ENCODE data around the gene MRPL10.

The MRPL10 gene

DNA sequence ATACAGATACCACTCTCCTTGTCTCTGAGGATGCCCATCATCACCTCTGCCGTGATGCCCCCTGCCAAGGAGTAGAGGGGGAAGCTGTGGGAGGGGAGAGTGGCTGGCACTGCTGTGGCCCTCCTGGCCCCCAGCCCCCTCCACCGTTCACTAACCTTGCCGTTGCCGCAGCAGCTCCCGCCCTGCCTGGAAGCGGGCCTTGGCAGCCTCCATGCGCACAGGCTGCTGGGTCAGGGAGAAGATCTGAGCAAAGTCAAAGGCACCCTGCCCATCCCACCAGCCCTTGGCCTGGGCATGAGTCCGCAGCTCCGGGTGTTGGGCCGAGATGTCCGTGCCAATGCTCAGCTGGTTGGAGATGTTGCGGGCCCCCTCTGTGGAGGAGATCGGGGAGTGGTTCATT is 7.3 kb upstream of the MRPL10 start:
- DNase-seq (no peak), ATAC-seq (ENCODE audit: insufficient read depth, low read depth) (no peak)
- Histone ChIP-seq H3K27ac (ENCODE audit: low read length) (no peak overlapping the region), H4K20me1 (ENCODE audit: insufficient read depth, low read length) (no peaks in the 10 kb centered on the region), H3K9me3 (ENCODE audit: insufficient read depth, low read length, severe bottlenecking) (no peaks in the 10 kb centered on the region), H3K36me3 (ENCODE audit: insufficient read depth, low read length) (peaks cover 21% of the 10 kb centered on the region), H3K27me3 (ENCODE audit: insufficient read depth, low read length, poor library complexity) (no peaks in the 10 kb centered on the region), H3K4me1 (ENCODE audit: insufficient read depth, low read length) (peaks cover 28% of the 10 kb centered on the region), H3K4me2 (ENCODE audit: insufficient read depth, low read length) (no peak overlapping the region), H3K9ac (ENCODE audit: low read depth, low read length) (no peak overlapping the region), H3K4me3 (ENCODE audit: low read depth in 1 of 2, low read length in 2 of 2) (no peak overlapping the region), H2AFZ (ENCODE audit: low read depth, low read length) (no peak overlapping the region), H3K79me2 (ENCODE audit: insufficient read depth, low read length) (peaks cover 8% of the 10 kb centered on the region)
- TF ChIP-seq, protein P1, sequence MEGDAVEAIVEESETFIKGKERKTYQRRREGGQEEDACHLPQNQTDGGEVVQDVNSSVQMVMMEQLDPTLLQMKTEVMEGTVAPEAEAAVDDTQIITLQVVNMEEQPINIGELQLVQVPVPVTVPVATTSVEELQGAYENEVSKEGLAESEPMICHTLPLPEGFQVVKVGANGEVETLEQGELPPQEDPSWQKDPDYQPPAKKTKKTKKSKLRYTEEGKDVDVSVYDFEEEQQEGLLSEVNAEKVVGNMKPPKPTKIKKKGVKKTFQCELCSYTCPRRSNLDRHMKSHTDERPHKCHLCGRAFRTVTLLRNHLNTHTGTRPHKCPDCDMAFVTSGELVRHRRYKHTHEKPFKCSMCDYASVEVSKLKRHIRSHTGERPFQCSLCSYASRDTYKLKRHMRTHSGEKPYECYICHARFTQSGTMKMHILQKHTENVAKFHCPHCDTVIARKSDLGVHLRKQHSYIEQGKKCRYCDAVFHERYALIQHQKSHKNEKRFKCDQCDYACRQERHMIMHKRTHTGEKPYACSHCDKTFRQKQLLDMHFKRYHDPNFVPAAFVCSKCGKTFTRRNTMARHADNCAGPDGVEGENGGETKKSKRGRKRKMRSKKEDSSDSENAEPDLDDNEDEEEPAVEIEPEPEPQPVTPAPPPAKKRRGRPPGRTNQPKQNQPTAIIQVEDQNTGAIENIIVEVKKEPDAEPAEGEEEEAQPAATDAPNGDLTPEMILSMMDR (IDR thresholded peaks at IDR 0.05; ENCODE audit: borderline replicate concordance, extremely low read depth, low read length, poor library complexity, severe bottlenecking) = no peak
- TF ChIP-seq EZH2 (IDR thresholded peaks at IDR 0.05; ENCODE audit: borderline replicate concordance, low read depth, low read length, severe bottlenecking) = no peak

DNA sequence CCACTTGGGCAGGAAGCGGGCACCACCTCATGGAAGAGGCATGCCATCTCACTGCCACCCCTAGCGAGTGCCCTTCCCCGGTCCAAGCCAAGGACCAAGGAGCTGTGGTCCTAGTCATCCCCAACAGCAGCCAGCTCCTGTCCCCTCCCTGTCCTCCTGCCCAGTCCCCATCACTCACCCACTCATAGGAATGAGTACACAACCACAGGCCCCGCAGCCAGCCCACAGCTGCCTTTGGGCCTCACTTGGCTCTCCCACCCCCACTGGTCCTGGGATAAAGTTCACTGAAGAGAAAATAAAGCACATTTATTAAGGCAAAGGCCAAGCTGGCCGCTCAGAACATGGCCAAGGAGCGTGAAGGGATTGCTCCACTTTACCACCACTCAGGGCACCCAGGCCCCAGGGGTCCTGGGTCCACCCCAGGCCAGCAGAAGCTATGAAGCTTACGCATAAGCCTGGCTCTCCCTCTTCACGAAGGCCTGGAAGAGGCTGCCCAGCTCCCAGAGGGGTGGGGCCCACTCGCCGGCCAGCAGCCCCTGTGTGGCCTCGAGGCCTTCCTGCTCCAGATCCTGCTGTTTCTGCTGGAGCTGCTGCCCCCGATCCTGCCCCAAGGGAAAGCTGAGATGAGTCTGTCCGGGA is 6.2 kb upstream of the MRPL10 start:
- Histone ChIP-seq H4K20me1 (ENCODE audit: insufficient read depth, low read length) (no peaks in the 10 kb centered on the region), H3K4me3 (ENCODE audit: low read depth in 1 of 2, low read length in 2 of 2) (no peak overlapping the region), H3K9me3 (ENCODE audit: insufficient read depth, low read length, severe bottlenecking) (no peaks in the 10 kb centered on the region), H3K9ac (ENCODE audit: low read depth, low read length) (no peak overlapping the region), H2AFZ (ENCODE audit: low read depth, low read length) (no peak overlapping the region), H3K4me1 (ENCODE audit: insufficient read depth, low read length) (peaks cover 28% of the 10 kb centered on the region), H3K4me2 (ENCODE audit: insufficient read depth, low read length) (no peak overlapping the region), H3K27ac (ENCODE audit: low read length) (no peak overlapping the region), H3K36me3 (ENCODE audit: insufficient read depth, low read length) (peaks cover 21% of the 10 kb centered on the region), H3K27me3 (ENCODE audit: insufficient read depth, low read length, poor library complexity) (no peaks in the 10 kb centered on the region), H3K79me2 (ENCODE audit: insufficient read depth, low read length) (peaks cover 8% of the 10 kb centered on the region)
- no peak for DNase-seq
- no peak for ATAC-seq (ENCODE audit: insufficient read depth, low read depth)
- TF ChIP-seq, protein P1 (IDR thresholded peaks at IDR 0.05; ENCODE audit: borderline replicate concordance, extremely low read depth, low read length, poor library complexity, severe bottlenecking) = no peak
- no peak for TF ChIP-seq EZH2 (IDR thresholded peaks at IDR 0.05; ENCODE audit: borderline replicate concordance, low read depth, low read length, severe bottlenecking)

DNA sequence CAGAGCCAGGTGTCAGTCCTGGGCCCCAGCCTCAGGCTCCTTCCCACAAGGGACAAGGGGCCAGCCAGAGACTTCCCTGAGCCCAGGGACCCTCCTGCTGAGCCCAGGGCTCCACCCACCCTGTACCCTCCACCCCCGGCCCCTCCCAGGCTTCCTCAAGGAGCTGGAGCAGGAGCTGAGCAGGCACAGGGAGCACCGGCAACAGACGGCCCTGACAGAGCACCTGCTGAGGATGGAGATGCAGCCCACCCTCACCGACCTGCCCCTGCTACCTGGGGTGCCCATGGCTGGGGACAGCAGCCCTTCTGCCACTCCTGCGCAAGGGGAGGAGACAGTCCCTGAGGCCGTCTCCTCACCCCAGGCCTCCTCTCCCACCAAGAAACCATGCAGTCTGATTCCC is 5.3 kb upstream of the MRPL10 start:
- no peaks in the 10 kb centered on the region for H3K9me3 ChIP-seq (ENCODE audit: insufficient read depth, low read length, severe bottlenecking)
- H3K4me1 ChIP-seq (ENCODE audit: insufficient read depth, low read length) = peaks cover 30% of the 10 kb centered on the region
- no peaks in the 10 kb centered on the region for H3K27me3 ChIP-seq (ENCODE audit: insufficient read depth, low read length, poor library complexity)
- no peak overlapping the region for H3K27ac ChIP-seq (ENCODE audit: low read length)
- no peak overlapping the region for H2AFZ ChIP-seq (ENCODE audit: low read depth, low read length)
- DNase-seq (no peak), ATAC-seq (ENCODE audit: insufficient read depth, low read depth) (no peak)
- peaks cover 21% of the 10 kb centered on the region for H3K36me3 ChIP-seq (ENCODE audit: insufficient read depth, low read length)
- TF ChIP-seq, protein P1 (IDR thresholded peaks at IDR 0.05; ENCODE audit: borderline replicate concordance, extremely low read depth, low read length, poor library complexity, severe bottlenecking) = no peak
- no peak for TF ChIP-seq EZH2 (IDR thresholded peaks at IDR 0.05; ENCODE audit: borderline replicate concordance, low read depth, low read length, severe bottlenecking)
- H3K4me2 ChIP-seq (ENCODE audit: insufficient read depth, low read length) = no peak overlapping the region
- H3K4me3 ChIP-seq (ENCODE audit: low read depth in 1 of 2, low read length in 2 of 2) = no peak overlapping the region
- peaks cover 8% of the 10 kb centered on the region for H3K79me2 ChIP-seq (ENCODE audit: insufficient read depth, low read length)
- H3K9ac ChIP-seq (ENCODE audit: low read depth, low read length) = no peak overlapping the region
- H4K20me1 ChIP-seq (ENCODE audit: insufficient read depth, low read length) = no peaks in the 10 kb centered on the region

Measured in DND-41 (cell line).